ENCODE data around the gene IKZF1.

Gene IKZF1

DNA sequence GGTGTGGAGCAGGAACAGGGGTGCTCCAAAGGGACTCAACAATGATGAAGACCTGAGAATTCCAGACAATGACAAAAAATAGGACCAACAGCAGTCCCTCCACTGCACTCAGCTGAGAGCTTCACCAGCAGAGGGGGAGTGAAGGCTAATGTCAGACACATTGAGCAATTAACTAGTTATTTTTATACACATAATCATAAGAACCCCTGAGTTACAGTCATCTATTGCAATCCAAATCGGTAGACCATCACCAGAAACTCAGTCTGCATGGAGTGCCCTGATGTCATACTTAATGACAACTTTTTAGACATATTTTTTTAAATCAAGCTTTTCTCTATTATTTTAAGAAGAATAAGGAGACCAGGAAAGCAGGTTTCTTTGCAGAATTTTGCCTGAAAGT, 30.6 kb upstream of the IKZF1 start:
- Histone ChIP-seq H3K9me3 (ENCODE audit: insufficient read depth, low read length) (no peaks in the 10 kb centered on the region), H3K4me1 (ENCODE audit: insufficient read depth, insufficient read length) (no peaks in the 10 kb centered on the region), H3K9ac (ENCODE audit: insufficient read length, low read depth) (no peak overlapping the region), H3K36me3 (ENCODE audit: insufficient read depth, insufficient read length, low read length) (no peaks in the 10 kb centered on the region), H3K4me3 (ENCODE audit: insufficient read length, low read depth) (no peak overlapping the region), H3K27me3 (ENCODE audit: insufficient read depth, insufficient read length) (no peaks in the 10 kb centered on the region)
- DNase-seq (ENCODE audit: low read depth, low spot score): no peak
- TF ChIP-seq YY1 (IDR thresholded peaks at IDR 0.05; ENCODE audit: insufficient read depth, insufficient read length) (no peak), ZNF274 (IDR thresholded peaks at IDR 0.05; ENCODE audit: low read depth, low read length) (no peak), SUZ12 (IDR thresholded peaks at IDR 0.05; ENCODE audit: extremely low read depth, insufficient read depth, insufficient read length) (no peak)

DNA sequence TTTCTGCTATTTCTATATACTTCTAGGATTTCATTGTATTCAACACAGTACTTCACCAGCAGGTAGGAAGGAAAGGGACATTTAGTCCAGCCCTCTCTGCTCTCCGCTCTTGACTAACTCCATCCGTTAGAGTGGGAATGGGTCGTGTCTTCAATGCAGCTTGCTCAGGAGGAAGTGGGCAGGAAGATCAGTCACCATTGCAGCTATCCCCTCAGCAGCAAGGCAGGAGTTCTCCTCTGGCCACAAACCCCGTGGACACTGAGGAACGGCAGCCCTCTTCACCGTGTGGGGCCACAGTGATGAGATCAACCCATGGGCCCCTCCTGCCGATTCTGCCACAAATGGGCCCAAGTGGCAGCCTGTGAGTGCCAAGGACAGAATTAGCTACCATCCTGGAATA, 30.2 kb upstream of the IKZF1 start:
- no peaks in the 10 kb centered on the region for H3K4me1 ChIP-seq (ENCODE audit: insufficient read depth, insufficient read length)
- no peaks in the 10 kb centered on the region for H3K27me3 ChIP-seq (ENCODE audit: insufficient read depth, insufficient read length)
- DNase-seq (ENCODE audit: low read depth, low spot score): no peak
- no peak for TF ChIP-seq YY1 (IDR thresholded peaks at IDR 0.05; ENCODE audit: insufficient read depth, insufficient read length)
- no peak for TF ChIP-seq SUZ12 (IDR thresholded peaks at IDR 0.05; ENCODE audit: extremely low read depth, insufficient read depth, insufficient read length)
- no peak for TF ChIP-seq ZNF274 (IDR thresholded peaks at IDR 0.05; ENCODE audit: low read depth, low read length)
- no peak overlapping the region for H3K9ac ChIP-seq (ENCODE audit: insufficient read length, low read depth)
- H3K9me3 ChIP-seq (ENCODE audit: insufficient read depth, low read length): no peaks in the 10 kb centered on the region
- no peak overlapping the region for H3K4me3 ChIP-seq (ENCODE audit: insufficient read length, low read depth)
- H3K36me3 ChIP-seq (ENCODE audit: insufficient read depth, insufficient read length, low read length): no peaks in the 10 kb centered on the region

DNA sequence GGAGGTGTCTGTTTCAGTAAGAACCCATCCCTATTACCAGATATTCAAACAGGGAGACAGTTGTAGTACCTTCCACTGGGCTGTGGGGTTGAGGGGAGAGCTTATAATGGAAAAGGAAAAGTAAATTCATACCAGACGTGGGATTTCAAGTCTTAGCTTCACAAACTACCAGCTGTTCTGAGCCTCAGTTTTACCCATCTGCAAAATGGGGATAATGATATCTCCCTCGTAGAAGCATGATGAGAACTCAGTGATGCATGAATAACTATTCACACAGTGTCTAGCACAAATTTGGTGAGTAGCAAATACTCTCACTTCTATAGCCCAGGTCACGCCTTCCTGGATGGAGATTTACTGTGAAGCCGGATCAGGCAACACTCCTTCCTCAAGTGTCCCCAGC, 29.1 kb upstream of the IKZF1 start:
- Histone ChIP-seq H3K27me3 (ENCODE audit: insufficient read depth, insufficient read length) (no peaks in the 10 kb centered on the region), H3K36me3 (ENCODE audit: insufficient read depth, insufficient read length, low read length) (no peaks in the 10 kb centered on the region), H3K4me1 (ENCODE audit: insufficient read depth, insufficient read length) (no peaks in the 10 kb centered on the region), H3K9ac (ENCODE audit: insufficient read length, low read depth) (no peak overlapping the region), H3K4me3 (ENCODE audit: insufficient read length, low read depth) (no peak overlapping the region), H3K9me3 (ENCODE audit: insufficient read depth, low read length) (no peaks in the 10 kb centered on the region)
- TF ChIP-seq YY1 (IDR thresholded peaks at IDR 0.05; ENCODE audit: insufficient read depth, insufficient read length): no peak
- TF ChIP-seq ZNF274 (IDR thresholded peaks at IDR 0.05; ENCODE audit: low read depth, low read length): no peak
- no peak for TF ChIP-seq SUZ12 (IDR thresholded peaks at IDR 0.05; ENCODE audit: extremely low read depth, insufficient read depth, insufficient read length)
- no peak for DNase-seq (ENCODE audit: low read depth, low spot score)

DNA sequence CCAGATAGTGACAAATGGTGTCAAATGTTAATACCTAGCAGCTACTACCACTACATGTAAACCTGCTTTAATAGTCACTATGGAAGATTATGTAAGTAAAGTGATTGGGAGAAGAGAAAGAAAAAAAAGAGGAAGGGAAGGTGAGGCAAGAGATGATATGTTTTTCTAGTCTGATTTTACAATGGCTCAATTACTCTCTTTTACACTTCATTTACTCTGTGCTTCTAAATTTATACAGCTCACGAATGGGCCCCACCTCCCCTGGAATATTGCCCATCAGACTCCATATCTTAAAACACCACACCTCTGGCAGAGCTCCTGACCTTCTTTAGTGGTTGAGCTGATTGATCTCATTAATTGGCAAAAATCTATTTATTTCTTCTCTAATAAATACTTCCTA, 28.0 kb upstream of the IKZF1 start:
- no peak for TF ChIP-seq ZNF274 (IDR thresholded peaks at IDR 0.05; ENCODE audit: low read depth, low read length)
- TF ChIP-seq YY1 (IDR thresholded peaks at IDR 0.05; ENCODE audit: insufficient read depth, insufficient read length): no peak
- TF ChIP-seq SUZ12 (IDR thresholded peaks at IDR 0.05; ENCODE audit: extremely low read depth, insufficient read depth, insufficient read length): no peak
- no peak overlapping the region for H3K4me3 ChIP-seq (ENCODE audit: insufficient read length, low read depth)
- no peaks in the 10 kb centered on the region for H3K36me3 ChIP-seq (ENCODE audit: insufficient read depth, insufficient read length, low read length)
- no peak overlapping the region for H3K9ac ChIP-seq (ENCODE audit: insufficient read length, low read depth)
- no peaks in the 10 kb centered on the region for H3K27me3 ChIP-seq (ENCODE audit: insufficient read depth, insufficient read length)
- no peaks in the 10 kb centered on the region for H3K9me3 ChIP-seq (ENCODE audit: insufficient read depth, low read length)
- H3K4me1 ChIP-seq (ENCODE audit: insufficient read depth, insufficient read length): no peaks in the 10 kb centered on the region
- DNase-seq (ENCODE audit: low read depth, low spot score): no peak

DNA sequence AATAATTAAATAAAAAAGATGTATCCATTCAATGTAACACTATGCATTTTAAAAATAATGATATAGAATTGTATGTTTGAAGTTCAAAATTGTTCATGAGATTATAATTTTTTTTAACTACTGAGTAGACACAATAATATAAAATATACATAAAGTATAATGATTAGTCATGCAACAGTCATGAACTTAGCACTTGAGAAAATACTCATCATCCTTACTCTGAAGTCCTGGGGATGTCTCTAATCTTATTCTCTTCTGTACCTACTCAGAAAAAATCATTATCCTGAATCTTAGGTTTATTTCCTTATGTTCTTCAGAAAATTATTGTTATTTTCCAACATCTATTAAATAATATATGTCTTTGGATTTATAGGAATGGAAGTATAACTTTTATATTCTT, 26.4 kb upstream of the IKZF1 start:
- H3K4me1 ChIP-seq (ENCODE audit: insufficient read depth, insufficient read length): no peaks in the 10 kb centered on the region
- no peaks in the 10 kb centered on the region for H3K9me3 ChIP-seq (ENCODE audit: insufficient read depth, low read length)
- no peaks in the 10 kb centered on the region for H3K27me3 ChIP-seq (ENCODE audit: insufficient read depth, insufficient read length)
- H3K9ac ChIP-seq (ENCODE audit: insufficient read length, low read depth): no peak overlapping the region
- no peaks in the 10 kb centered on the region for H3K36me3 ChIP-seq (ENCODE audit: insufficient read depth, insufficient read length, low read length)
- DNase-seq (ENCODE audit: low read depth, low spot score): no peak
- no peak overlapping the region for H3K4me3 ChIP-seq (ENCODE audit: insufficient read length, low read depth)
- TF ChIP-seq YY1 (IDR thresholded peaks at IDR 0.05; ENCODE audit: insufficient read depth, insufficient read length): no peak
- TF ChIP-seq SUZ12 (IDR thresholded peaks at IDR 0.05; ENCODE audit: extremely low read depth, insufficient read depth, insufficient read length): no peak
- TF ChIP-seq ZNF274 (IDR thresholded peaks at IDR 0.05; ENCODE audit: low read depth, low read length): no peak

DNA sequence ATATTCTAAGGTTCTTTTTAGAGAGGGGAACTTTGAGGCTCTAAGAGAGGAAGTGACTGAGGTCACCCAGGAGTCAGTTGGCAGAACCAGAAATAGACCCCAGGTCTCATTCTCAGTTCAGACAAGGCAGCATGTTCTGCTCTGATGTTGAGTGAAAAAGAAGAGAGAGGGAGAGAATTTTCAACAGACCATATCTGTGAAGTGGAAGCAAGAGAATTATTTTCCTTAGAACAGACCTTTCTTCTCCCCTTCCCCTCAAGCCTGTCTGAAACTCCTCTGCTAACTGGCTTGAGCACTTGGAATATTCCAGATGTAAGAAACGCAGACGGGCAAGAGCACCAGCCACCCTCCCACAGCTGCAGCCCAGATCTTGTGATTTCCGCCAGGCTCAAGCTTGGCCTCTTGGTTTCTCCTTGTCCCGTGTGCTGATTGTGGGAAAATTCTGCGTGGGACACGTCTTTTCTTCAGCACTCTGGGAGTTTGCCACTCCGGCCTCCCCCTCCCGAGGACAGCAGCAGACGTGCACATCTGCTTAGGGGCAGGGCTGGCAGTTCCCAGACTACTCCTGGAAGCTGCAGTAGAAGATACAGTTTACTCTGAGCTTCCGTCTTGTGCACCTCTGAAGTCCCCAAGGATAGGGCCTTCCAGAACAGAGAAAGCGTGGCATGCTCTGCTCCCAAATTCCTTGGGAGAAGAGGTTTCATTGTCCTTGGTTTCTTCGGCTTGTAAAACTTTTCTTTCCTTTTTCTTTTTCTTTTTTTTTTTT, 22.7 kb upstream of the IKZF1 start:
- DNase-seq (ENCODE audit: low read depth, low spot score): no peak
- no peaks in the 10 kb centered on the region for H3K36me3 ChIP-seq (ENCODE audit: insufficient read depth, insufficient read length, low read length)
- H3K9me3 ChIP-seq (ENCODE audit: insufficient read depth, low read length): no peaks in the 10 kb centered on the region
- no peaks in the 10 kb centered on the region for H3K27me3 ChIP-seq (ENCODE audit: insufficient read depth, insufficient read length)
- H3K9ac ChIP-seq (ENCODE audit: insufficient read length, low read depth): no peak overlapping the region
- TF ChIP-seq YY1 (IDR thresholded peaks at IDR 0.05; ENCODE audit: insufficient read depth, insufficient read length) (no peak), SUZ12 (IDR thresholded peaks at IDR 0.05; ENCODE audit: extremely low read depth, insufficient read depth, insufficient read length) (no peak), ZNF274 (IDR thresholded peaks at IDR 0.05; ENCODE audit: low read depth, low read length) (no peak)
- H3K4me3 ChIP-seq (ENCODE audit: insufficient read length, low read depth): no peak overlapping the region
- H3K4me1 ChIP-seq (ENCODE audit: insufficient read depth, insufficient read length): no peaks in the 10 kb centered on the region

DNA sequence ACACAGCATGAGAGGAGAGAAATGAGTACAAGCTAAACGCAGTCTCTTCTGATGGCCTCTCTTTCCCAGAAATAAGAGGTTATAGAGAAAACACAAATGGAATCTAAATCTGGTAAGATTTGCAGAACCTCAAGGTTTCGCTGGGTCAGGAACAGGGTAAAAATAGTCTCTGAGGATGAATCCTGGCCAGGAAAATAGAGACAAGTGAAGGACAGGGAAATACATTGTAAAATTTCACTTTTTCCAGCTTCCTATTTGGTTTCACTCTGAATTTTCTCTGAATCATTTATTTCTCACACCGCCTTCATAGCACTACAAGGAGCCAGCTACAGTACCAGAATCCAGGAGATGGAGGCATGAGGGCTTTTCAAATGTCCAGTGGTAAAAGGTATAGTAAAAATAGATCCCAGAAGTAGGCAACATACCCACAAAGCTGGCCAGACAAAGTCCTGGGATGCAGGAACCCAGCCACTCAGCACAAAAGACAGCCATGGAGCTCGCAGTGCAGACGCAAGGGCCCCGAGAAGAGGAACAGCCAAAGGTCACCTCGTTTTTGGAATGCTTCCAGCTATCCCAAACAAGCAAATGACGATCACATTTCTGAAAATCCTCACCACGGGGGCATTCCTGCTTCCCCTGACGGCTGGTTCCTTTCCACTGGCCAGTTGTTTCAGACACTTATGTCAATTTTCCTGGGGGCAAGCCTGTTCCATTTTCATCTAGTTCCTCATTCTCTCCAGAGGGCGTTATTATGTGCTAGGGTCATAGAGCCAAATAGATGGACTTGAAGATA, 21.5 kb upstream of the IKZF1 start:
- no peaks in the 10 kb centered on the region for H3K4me1 ChIP-seq (ENCODE audit: insufficient read depth, insufficient read length)

More for the DNA sequence above, 21.5 kb upstream of the IKZF1 start:
- no peak overlapping the region for H3K4me3 ChIP-seq (ENCODE audit: insufficient read length, low read depth)
- no peaks in the 10 kb centered on the region for H3K36me3 ChIP-seq (ENCODE audit: insufficient read depth, insufficient read length, low read length)
- H3K9ac ChIP-seq (ENCODE audit: insufficient read length, low read depth): no peak overlapping the region
- DNase-seq (ENCODE audit: low read depth, low spot score): no peak
- TF ChIP-seq ZNF274 (IDR thresholded peaks at IDR 0.05; ENCODE audit: low read depth, low read length): no peak
- no peak for TF ChIP-seq YY1 (IDR thresholded peaks at IDR 0.05; ENCODE audit: insufficient read depth, insufficient read length)
- no peak for TF ChIP-seq SUZ12 (IDR thresholded peaks at IDR 0.05; ENCODE audit: extremely low read depth, insufficient read depth, insufficient read length)
- H3K9me3 ChIP-seq (ENCODE audit: insufficient read depth, low read length): no peaks in the 10 kb centered on the region
- H3K27me3 ChIP-seq (ENCODE audit: insufficient read depth, insufficient read length): no peaks in the 10 kb centered on the region
